H9 (cell line): ENCODE results near the gene RNLS. TPM values are rescaled to one million over a fixed set of nuclear protein-coding genes. Genes with fewer than 3 reads are reported as not detected.
A peak's percentile ranks its signal among the peaks of the same experiment; 100 is the strongest.

Source experiments
- DNase-seq: peaks from one replicate; pipeline ENCODE4 v3.0.0-alpha.2; 2017
- H2AFZ ChIP-seq: one replicate; pipeline ENCODE4 v1.6.1; 2013; ENCODE audit warnings: mild to moderate bottlenecking, low read length, control low read depth, moderate library complexity
- H2AK5ac ChIP-seq: 2 replicates; pipeline ENCODE4 v1.6.1; 2013; ENCODE audit warnings: low read length, control low read depth, mixed read lengths; ENCODE audit not compliant: insufficient read length
- H2BK120ac ChIP-seq: one replicate; pipeline ENCODE4 v1.6.1; 2013; ENCODE audit warnings: low read depth, mild to moderate bottlenecking, low read length, control low read depth, inconsistent platforms; ENCODE audit not compliant: poor library complexity, severe bottlenecking
- H2BK12ac ChIP-seq: 2 replicates; pipeline ENCODE4 v1.6.1; 2013; ENCODE audit warnings: low read length, control low read depth, mixed read lengths, low read depth; ENCODE audit not compliant: insufficient read length
- H2BK15ac ChIP-seq: 2 replicates; pipeline ENCODE4 v1.6.1; 2013; ENCODE audit warnings: low read depth, low read length, control low read depth
- H2BK20ac ChIP-seq: one replicate; pipeline ENCODE4 v1.6.1; 2013; ENCODE audit warnings: low read depth, mild to moderate bottlenecking, low read length, control low read depth, inconsistent platforms; ENCODE audit not compliant: poor library complexity, severe bottlenecking
- H2BK5ac ChIP-seq: 2 replicates; pipeline ENCODE4 v1.6.1; 2013; ENCODE audit warnings: low read length, control low read depth, mixed read lengths; ENCODE audit not compliant: insufficient read length
- H3K14ac ChIP-seq: 2 replicates; pipeline ENCODE4 v1.6.1; 2013; ENCODE audit warnings: low read length, control low read depth; ENCODE audit not compliant: insufficient read depth
- H3K18ac ChIP-seq: 2 replicates; pipeline ENCODE4 v1.6.1; 2013; ENCODE audit warnings: low read depth, mild to moderate bottlenecking, mixed read lengths, low read length, control low read depth; ENCODE audit not compliant: insufficient read length
- H3K23ac ChIP-seq: 2 replicates; pipeline ENCODE4 v1.6.1; 2013; ENCODE audit warnings: low read length, control low read depth, mixed read lengths, low read depth; ENCODE audit not compliant: insufficient read length
- H3K23me2 ChIP-seq: 2 replicates; pipeline ENCODE4 v1.6.1; 2013; ENCODE audit warnings: low read depth, mild to moderate bottlenecking, mixed read lengths, low read length, control low read depth; ENCODE audit not compliant: insufficient read length, poor library complexity, severe bottlenecking
- H3K27ac ChIP-seq: 2 replicates; pipeline ENCODE4 v1.5.1; 2013; ENCODE audit warnings: low read length, control low read depth, mixed read lengths, low read depth; ENCODE audit not compliant: insufficient read length
- H3K27me3 ChIP-seq: 2 replicates; pipeline ENCODE4 v1.6.1; 2013; ENCODE audit warnings: low read length, control low read depth, inconsistent platforms; ENCODE audit not compliant: insufficient read depth
- H3K4ac ChIP-seq: 2 replicates; pipeline ENCODE4 v1.6.1; 2013; ENCODE audit warnings: low read depth, mild to moderate bottlenecking, control low read depth, inconsistent platforms, low read length, moderate library complexity
- H3K4me1 ChIP-seq: 2 replicates; pipeline ENCODE4 v1.6.1; 2013; ENCODE audit warnings: low read length, control low read depth, inconsistent platforms; ENCODE audit not compliant: insufficient read depth
- H3K4me2 ChIP-seq: 2 replicates; pipeline ENCODE4 v1.6.1; 2013; ENCODE audit warnings: low read length, control low read depth, mixed read lengths; ENCODE audit not compliant: insufficient read length, insufficient read depth
- H3K56ac ChIP-seq: 2 replicates; pipeline ENCODE4 v1.6.1; 2013; ENCODE audit warnings: low read depth, mild to moderate bottlenecking, mixed read lengths, low read length, control low read depth; ENCODE audit not compliant: insufficient read length
- H3K79me1 ChIP-seq: 2 replicates; pipeline ENCODE4 v1.6.1; 2013; ENCODE audit warnings: low read depth, mild to moderate bottlenecking, moderate library complexity, low read length, control low read depth, inconsistent platforms; ENCODE audit not compliant: insufficient read depth, poor library complexity, severe bottlenecking
- H3K79me2 ChIP-seq: 2 replicates; pipeline ENCODE4 v1.6.1; 2013; ENCODE audit warnings: low read length, control low read depth, inconsistent platforms; ENCODE audit not compliant: insufficient read depth
- H3K9ac ChIP-seq: 2 replicates; pipeline ENCODE4 v1.6.1; 2013; ENCODE audit warnings: low read length, control low read depth, mixed read lengths; ENCODE audit not compliant: insufficient read length; ENCODE audit errors: extremely low read depth
- H3K9me3 ChIP-seq: one replicate; pipeline ENCODE4 v1.6.1; 2013; ENCODE audit warnings: low read depth, low read length, inconsistent platforms; ENCODE audit not compliant: control insufficient read depth
- H3T11ph ChIP-seq: one replicate; pipeline ENCODE4 v1.6.1; 2013; ENCODE audit warnings: mild to moderate bottlenecking, low read length, control low read depth, inconsistent platforms
- H4K20me1 ChIP-seq: one replicate; pipeline ENCODE4 v1.6.1; 2013; ENCODE audit not compliant: control insufficient read depth, insufficient read length, insufficient read depth
- H4K5ac ChIP-seq: 2 replicates; pipeline ENCODE4 v1.6.1; 2013; ENCODE audit warnings: low read depth, mild to moderate bottlenecking, mixed read lengths, low read length, control low read depth; ENCODE audit not compliant: insufficient read length
- H4K8ac ChIP-seq: replicated peaks from 2 replicates; pipeline ENCODE4 v1.6.1; 2013; ENCODE audit warnings: low read length, control low read depth, mixed read lengths, low read depth; ENCODE audit not compliant: insufficient read length
- H4K91ac ChIP-seq: 2 replicates; pipeline ENCODE4 v1.6.1; 2013; ENCODE audit warnings: low read depth, mild to moderate bottlenecking, moderate library complexity, mixed read lengths, low read length, control low read depth; ENCODE audit not compliant: insufficient read length
- H3K27ac Mint-ChIP-seq, 3 experiments: 2 replicates in 2 of 3; 3 replicates in 1 of 3; pipeline ENCODE4 v1.8.0; 2020 to 2021; ENCODE audit warnings: mixed read lengths in 3 of 3, mild to moderate bottlenecking in 1 of 3, moderate library complexity in 1 of 3
- H3K27me3 Mint-ChIP-seq: 2 replicates; pipeline ENCODE4 v1.8.0; 2021; ENCODE audit warnings: low read depth, mild to moderate bottlenecking, moderate library complexity, mixed read lengths
- H3K36me3 Mint-ChIP-seq, 3 experiments: 2 replicates in 2 of 3; 3 replicates in 1 of 3; pipeline ENCODE4 v1.8.0; 2020 to 2021; ENCODE audit warnings: low read depth in 3 of 3, mixed read lengths in 3 of 3; ENCODE audit not compliant: insufficient read depth in 1 of 3
- H3K4me1 Mint-ChIP-seq, 2 experiments: 2 replicates each; pipeline ENCODE4 v1.8.0; 2020; ENCODE audit warnings: mixed read lengths in 2 of 2
- H3K4me3 Mint-ChIP-seq, 2 experiments: 2 replicates in 1 of 2; 3 replicates in 1 of 2; pipeline ENCODE4 v1.8.0; 2020 to 2021; ENCODE audit warnings: mild to moderate bottlenecking in 2 of 2, mixed read lengths in 2 of 2, moderate library complexity in 1 of 2
- H3K9me3 Mint-ChIP-seq, 2 experiments: 2 replicates in 1 of 2; 3 replicates in 1 of 2; pipeline ENCODE4 v1.8.0; 2020; ENCODE audit warnings: mild to moderate bottlenecking in 2 of 2, mixed read lengths in 2 of 2, moderate library complexity in 1 of 2
- WGBS: extraction: QIAGEN DNeasy Blood & Tissue Kit; methylation state at CpG from one replicate; pipeline ENCODE4 v1.1.7; 2013; ENCODE audit warnings: missing lambda C conversion rate, low lambda C conversion rate, mixed read lengths; ENCODE audit not compliant: insufficient read length; ENCODE audit errors: extremely low coverage; 5-methylcytosine and 5-hydroxymethylcytosine counted together
- total RNA-seq: library from RNA; stranded (reverse); gene quantifications from 2 replicates; pipeline ENCODE4 v1.2.1, GENCODE V29; 2021
- TF ChIP-seq, protein P1 (sequence below): fragments of 200-600 bp; sonication (generic); conservative IDR thresholded peaks from 3 replicates; pipeline ENCODE4 v1.8.0; 2021; ENCODE audit warnings: antibody characterized with exemption, mild to moderate bottlenecking

Gene RNLS
- total RNA-seq, 1 experiment from 2014 or later, result 7.5 TPM

GRCh38 chr10:88418871-88419270, 164.2 kb downstream of the RNLS start:
- Histone ChIP-seq H3K23ac (no peak overlapping the region), H4K5ac (no peak overlapping the region), H3K79me2 (no peaks in the 10 kb centered on the region), H3K79me1 (no peaks in the 10 kb centered on the region), H4K91ac (no peak overlapping the region), H3K14ac (no peak overlapping the region), H3K23me2 (no peaks in the 10 kb centered on the region), H3K4me1 (no peaks in the 10 kb centered on the region), H3K56ac (no peak overlapping the region), H4K8ac (no peak overlapping the region), H3K18ac (no peak overlapping the region), H2AFZ (no peak overlapping the region), H2BK5ac (no peak overlapping the region), H2BK20ac (no peak overlapping the region), H3K9me3 (no peaks in the 10 kb centered on the region), H2BK12ac (no peak overlapping the region), H2AK5ac (no peak overlapping the region), H3K27me3 (no peaks in the 10 kb centered on the region), H3K4ac (no peak overlapping the region), H4K20me1 (no peaks in the 10 kb centered on the region), H3K27ac (no peak overlapping the region), H2BK15ac (no peak overlapping the region), H3K4me2 (no peak overlapping the region), H3T11ph (no peak overlapping the region), H2BK120ac (no peak overlapping the region), H3K9ac (no peak overlapping the region)
- TF ChIP-seq, protein P1, sequence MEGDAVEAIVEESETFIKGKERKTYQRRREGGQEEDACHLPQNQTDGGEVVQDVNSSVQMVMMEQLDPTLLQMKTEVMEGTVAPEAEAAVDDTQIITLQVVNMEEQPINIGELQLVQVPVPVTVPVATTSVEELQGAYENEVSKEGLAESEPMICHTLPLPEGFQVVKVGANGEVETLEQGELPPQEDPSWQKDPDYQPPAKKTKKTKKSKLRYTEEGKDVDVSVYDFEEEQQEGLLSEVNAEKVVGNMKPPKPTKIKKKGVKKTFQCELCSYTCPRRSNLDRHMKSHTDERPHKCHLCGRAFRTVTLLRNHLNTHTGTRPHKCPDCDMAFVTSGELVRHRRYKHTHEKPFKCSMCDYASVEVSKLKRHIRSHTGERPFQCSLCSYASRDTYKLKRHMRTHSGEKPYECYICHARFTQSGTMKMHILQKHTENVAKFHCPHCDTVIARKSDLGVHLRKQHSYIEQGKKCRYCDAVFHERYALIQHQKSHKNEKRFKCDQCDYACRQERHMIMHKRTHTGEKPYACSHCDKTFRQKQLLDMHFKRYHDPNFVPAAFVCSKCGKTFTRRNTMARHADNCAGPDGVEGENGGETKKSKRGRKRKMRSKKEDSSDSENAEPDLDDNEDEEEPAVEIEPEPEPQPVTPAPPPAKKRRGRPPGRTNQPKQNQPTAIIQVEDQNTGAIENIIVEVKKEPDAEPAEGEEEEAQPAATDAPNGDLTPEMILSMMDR, result no peak
- Mint-ChIP-seq H3K4me1 (peaks cover 10 to 19% of the 10 kb centered on the region in 2 experiments), H3K36me3 (no peaks in the 10 kb centered on the region), H3K27ac (peak overlapping the region; percentile 25 to 70 (median 44); a peak in 2 of 7 replicates), H3K27me3 (no peaks in the 10 kb centered on the region), H3K9me3 (no peaks in the 10 kb centered on the region), H3K4me3 (no peak overlapping the region)
- WGBS, result no CpG with 5 or more reads among the region's 1 CpG
- no peak for DNase-seq
